HCT116 (cell line): Measurements from ENCODE around the gene ARHGAP36. TPM values are rescaled to one million over a fixed set of nuclear protein-coding genes. Genes with fewer than 3 reads are reported as not detected.

ENCODE experiments used
- ATAC-seq: fragments of 200-7000 bp; cut with Tn5 transposase; 2 replicates; pipeline ENCODE4 v1.9.1; 2020; ENCODE audit warnings: mild to moderate bottlenecking, moderate library complexity
- BruUV-seq: library from RNA; stranded (reverse); fragments of 400-500 nt; replicated peaks from 2 replicates; lab custom pipeline; 2021; lab: Mats Ljungman, UMichigan
- CTCF ChIA-PET: fragments of 300-600 bp; sonication (Branson Sonifier 250); formaldehyde crosslinking; loops from one replicate; lab custom pipeline; 2021; ENCODE audit warnings: antibody characterized with exemption; lab: Charles Lee
- POLR2A ChIA-PET: fragments of 300-600, 350-600 bp; sonication (Branson Sonifier 250); formaldehyde crosslinking; loops from one replicate; lab custom pipeline; 2021; ENCODE audit warnings: antibody characterized with exemption; lab: Charles Lee
- RAD21 ChIA-PET, 2 experiments: fragments of 300-600 bp; sonication (Branson Sonifier 250); formaldehyde crosslinking; loops; one replicate each; lab custom pipeline; 2023; ENCODE audit warnings: low total read pairs in 2 of 2; ENCODE audit not compliant: uncharacterized antibody in 2 of 2, unreplicated experiment in 2 of 2, low non-redundant PET in 1 of 2; lab: Charles Lee
- DNase-seq: peaks from one replicate; pipeline ENCODE4 v3.0.0-alpha.2; 2010; ENCODE audit warnings: low read depth, low spot score
- H2AFZ ChIP-seq: fragments of 200-600 bp; shearing (Covaris generic), sonication (generic); 2 replicates; pipeline ENCODE4 v1.6.1; 2017; ENCODE audit warnings: low read depth, mixed run types, mixed read lengths, antibody characterized with exemption, low read length; ENCODE audit not compliant: poor library complexity, severe bottlenecking
- H3K27ac ChIP-seq: 2 replicates; pipeline ENCODE4 v1.5.1; 2012; ENCODE audit warnings: low read depth, low read length
- H3K27me3 ChIP-seq: fragments of 200-600 bp; sonication (generic); 2 replicates; pipeline ENCODE4 v1.6.1; 2016; ENCODE audit warnings: mixed run types, low read length, mixed read lengths; ENCODE audit not compliant: insufficient read depth
- H3K36me3 ChIP-seq, 2 experiments: fragments of 200-500 bp in 1 of 2; fragments of 200-600 bp in 1 of 2; sonication (Bioruptor generic) in 1 of 2; sonication (generic) in 1 of 2; 2 replicates each; pipeline versions ENCODE4 v1.5.1 to v1.6.1; 2014 to 2016; ENCODE audit warnings: low read length in 2 of 2, inconsistent platforms in 1 of 2, mixed read lengths in 1 of 2, mixed run types in 1 of 2; ENCODE audit not compliant: insufficient read depth in 2 of 2, control insufficient read depth in 1 of 2
- H3K4me1 ChIP-seq, 2 experiments: fragments of 200-600 bp in 1 of 2; sonication (generic) in 1 of 2; 2 replicates each; pipeline versions ENCODE4 v1.5.1 to v1.6.1; 2012 to 2017; ENCODE audit warnings: low read length in 2 of 2, inconsistent platforms in 1 of 2, mild to moderate bottlenecking in 1 of 2, mixed read lengths in 1 of 2, mixed run types in 1 of 2, moderate library complexity in 1 of 2; ENCODE audit not compliant: insufficient read depth in 2 of 2, control insufficient read depth in 1 of 2
- H3K4me2 ChIP-seq: fragments of 200-600 bp; sonication (generic); 2 replicates; pipeline ENCODE4 v1.6.1; 2017; ENCODE audit warnings: mixed run types, low read length, mixed read lengths
- H3K4me3 ChIP-seq, 2 experiments: fragments of 200-600 bp in 1 of 2; sonication (generic) in 1 of 2; replicated peaks in 1 of 2; 2 replicates each; pipeline ENCODE4 v1.5.1; 2011 to 2016; ENCODE audit warnings: low read length in 2 of 2, control low read depth in 1 of 2, low read depth in 1 of 2, mild to moderate bottlenecking in 1 of 2, mixed read lengths in 1 of 2, mixed run types in 1 of 2
- H3K79me2 ChIP-seq: fragments of 200-600 bp; sonication (generic); 2 replicates; pipeline ENCODE4 v1.6.1; 2017; ENCODE audit warnings: mild to moderate bottlenecking, mixed run types, low read length, moderate library complexity, mixed read lengths; ENCODE audit not compliant: insufficient read depth
- H3K9ac ChIP-seq: fragments of 200-600 bp; sonication (generic); 2 replicates; pipeline ENCODE4 v1.6.1; 2016; ENCODE audit warnings: low read length, mixed read lengths
- H3K9me2 ChIP-seq: fragments of 200-600 bp; sonication (generic), shearing (Covaris generic); 2 replicates; pipeline ENCODE4 v1.6.1; 2017; ENCODE audit warnings: mixed run types, mild to moderate bottlenecking, moderate library complexity; ENCODE audit not compliant: insufficient read depth
- H3K9me3 ChIP-seq, 2 experiments: fragments of 200-500 bp in 1 of 2; fragments of 200-600 bp in 1 of 2; sonication (Bioruptor generic) in 1 of 2; sonication (generic) in 1 of 2; 2 replicates each; pipeline ENCODE4 v1.6.1; 2014 to 2017; ENCODE audit warnings: low read length in 2 of 2, mixed read lengths in 2 of 2, inconsistent platforms in 1 of 2, low read depth in 1 of 2, mild to moderate bottlenecking in 1 of 2, mixed run types in 1 of 2, moderate library complexity in 1 of 2; ENCODE audit not compliant: control insufficient read depth in 1 of 2, insufficient read depth in 1 of 2
- H4K20me1 ChIP-seq: fragments of 200-600 bp; sonication (generic), shearing (Covaris generic); 2 replicates; pipeline ENCODE4 v1.6.1; 2017; ENCODE audit warnings: mixed run types, mild to moderate bottlenecking, moderate library complexity; ENCODE audit not compliant: insufficient read depth
- ATF3 ChIP-seq: IDR thresholded peaks from 2 replicates; pipeline ENCODE4 v1.6.1; 2012
- CBX3 ChIP-seq: IDR thresholded peaks from 2 replicates; pipeline ENCODE4 v1.6.1; 2012; ENCODE audit warnings: low read depth
- CEBPB ChIP-seq: IDR thresholded peaks from 2 replicates; pipeline ENCODE4 v1.6.1; 2012; ENCODE audit warnings: low read depth
- EGR1 ChIP-seq: IDR thresholded peaks from 2 replicates; pipeline ENCODE4 v1.6.1; 2012; ENCODE audit warnings: low read depth
- EZH2 ChIP-seq: fragments of 200-600 bp; sonication (generic); IDR thresholded peaks from 2 replicates; pipeline ENCODE4 v1.6.1; 2017; ENCODE audit warnings: antibody characterized with exemption, mixed run types
- MAX ChIP-seq: IDR thresholded peaks from 2 replicates; pipeline ENCODE4 v1.6.1; 2012
- RAD21 ChIP-seq: IDR thresholded peaks from 2 replicates; pipeline ENCODE4 v1.6.1; 2012; ENCODE audit warnings: low read depth, mild to moderate bottlenecking
- SIN3A ChIP-seq: IDR thresholded peaks from 2 replicates; pipeline ENCODE4 v1.6.1; 2012; ENCODE audit warnings: low read depth
- SRF ChIP-seq: IDR thresholded peaks from 2 replicates; pipeline ENCODE4 v1.6.1; 2012; ENCODE audit warnings: low read depth
- intact Hi-C: fragments of 100-400 bp; cut with micrococcal nuclease; formaldehyde crosslinking; loops from 2 replicates; pipeline ENCODE4 v1.10.0; 2022
- total RNA-seq: library from RNA; stranded (reverse); gene quantifications from one replicate; pipeline ENCODE4 v1.2.1, GENCODE V29; 2021; ENCODE audit not compliant: unreplicated experiment
- TF ChIP-seq, protein P1 (sequence below), 3 experiments: fragments of 200-600 bp in 1 of 3; sonication (generic) in 1 of 3; IDR thresholded peaks in 2 of 3; conservative IDR thresholded peaks in 1 of 3; 2 replicates each; pipeline ENCODE4 v1.5.1; 2012 to 2017; ENCODE audit warnings: low read depth in 2 of 3, low read length in 2 of 3, antibody characterized with exemption in 1 of 3, borderline replicate concordance in 1 of 3, control low read depth in 1 of 3, mild to moderate bottlenecking in 1 of 3, mixed read lengths in 1 of 3, mixed run types in 1 of 3, moderate library complexity in 1 of 3; ENCODE audit not compliant: insufficient read depth in 1 of 3
- TF ChIP-seq, protein P2 (sequence below): IDR thresholded peaks from 2 replicates; pipeline ENCODE4 v1.6.1; 2011; ENCODE audit warnings: mild to moderate bottlenecking, low read length, moderate library complexity; ENCODE audit not compliant: insufficient replicate concordance; ENCODE audit errors: extremely low read depth

ARHGAP36 gene
- total RNA-seq, 1 experiment from 2014 or later: not detected

DNA sequence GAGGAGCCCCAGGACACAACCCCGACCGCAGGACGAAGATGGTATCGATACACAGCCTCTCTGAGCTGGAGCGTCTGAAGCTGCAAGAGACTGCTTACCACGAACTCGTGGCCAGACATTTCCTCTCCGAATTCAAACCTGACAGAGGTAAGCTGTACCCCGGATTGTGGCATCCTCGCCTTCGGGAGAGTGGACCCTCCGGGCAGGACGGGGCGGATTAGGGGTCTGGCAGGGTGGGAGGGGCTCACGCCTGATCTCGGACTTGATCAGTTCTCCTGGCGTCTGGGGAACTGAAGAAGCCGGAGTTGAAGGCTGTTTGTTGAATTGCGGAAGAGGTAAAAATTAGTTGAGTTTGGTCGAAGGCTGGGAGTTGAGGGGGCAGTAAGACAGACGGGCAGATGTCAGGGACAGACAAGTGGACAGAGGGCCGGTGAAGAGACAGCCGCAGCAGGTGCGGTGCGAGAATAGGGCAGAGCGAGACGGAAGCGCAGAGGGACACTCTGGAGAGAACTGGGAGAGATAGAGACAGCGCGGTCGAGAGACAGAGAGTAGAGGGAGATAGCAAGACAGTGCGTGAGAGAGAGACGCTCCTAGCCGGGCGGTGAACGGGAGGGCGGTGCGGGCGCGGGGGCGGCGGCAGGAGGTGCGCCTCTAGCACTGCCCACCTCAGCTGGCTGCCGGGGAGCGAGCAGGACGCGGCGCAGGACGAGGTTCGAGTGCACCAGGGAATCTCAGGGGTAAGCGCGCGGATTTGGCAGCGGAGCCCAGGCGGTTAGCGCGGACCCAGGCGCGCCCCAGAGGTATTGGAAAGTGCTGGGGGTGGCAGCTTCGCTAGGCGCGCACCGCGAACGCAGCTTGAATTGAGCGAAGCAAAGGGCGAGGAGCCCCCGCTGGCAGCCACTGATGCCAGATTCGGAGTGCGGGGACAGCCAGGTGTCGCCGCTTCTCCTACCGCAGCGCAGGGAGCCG lies 23.9 kb downstream of the ARHGAP36 start:
- ChIA-PET RAD21 (no interaction called here), CTCF (no interaction called here), POLR2A (no interaction called here)
- H3K36me3 ChIP-seq: no peaks in the 10 kb centered on the region
- DNase-seq (no peak), ATAC-seq (no peak)
- no peaks in the 10 kb centered on the region for H3K4me1 ChIP-seq
- H3K4me2 ChIP-seq: no peak overlapping the region
- no TSS peak for BruUV-seq
- H2AFZ ChIP-seq: no peak overlapping the region
- no peaks in the 10 kb centered on the region for H3K79me2 ChIP-seq
- H3K9ac ChIP-seq: no peak overlapping the region
- intact Hi-C loops: no loop called here
- H3K27ac ChIP-seq: no peak overlapping the region
- H3K27me3 ChIP-seq: peaks cover 21% of the 10 kb centered on the region; the same call in 1 of the 2 replicates
- no peak overlapping the region for H3K4me3 ChIP-seq
- TF ChIP-seq MAX: no peak
- TF ChIP-seq EZH2: no peak
- TF ChIP-seq CBX3: no peak
- TF ChIP-seq RAD21: no peak
- TF ChIP-seq, protein P1, sequence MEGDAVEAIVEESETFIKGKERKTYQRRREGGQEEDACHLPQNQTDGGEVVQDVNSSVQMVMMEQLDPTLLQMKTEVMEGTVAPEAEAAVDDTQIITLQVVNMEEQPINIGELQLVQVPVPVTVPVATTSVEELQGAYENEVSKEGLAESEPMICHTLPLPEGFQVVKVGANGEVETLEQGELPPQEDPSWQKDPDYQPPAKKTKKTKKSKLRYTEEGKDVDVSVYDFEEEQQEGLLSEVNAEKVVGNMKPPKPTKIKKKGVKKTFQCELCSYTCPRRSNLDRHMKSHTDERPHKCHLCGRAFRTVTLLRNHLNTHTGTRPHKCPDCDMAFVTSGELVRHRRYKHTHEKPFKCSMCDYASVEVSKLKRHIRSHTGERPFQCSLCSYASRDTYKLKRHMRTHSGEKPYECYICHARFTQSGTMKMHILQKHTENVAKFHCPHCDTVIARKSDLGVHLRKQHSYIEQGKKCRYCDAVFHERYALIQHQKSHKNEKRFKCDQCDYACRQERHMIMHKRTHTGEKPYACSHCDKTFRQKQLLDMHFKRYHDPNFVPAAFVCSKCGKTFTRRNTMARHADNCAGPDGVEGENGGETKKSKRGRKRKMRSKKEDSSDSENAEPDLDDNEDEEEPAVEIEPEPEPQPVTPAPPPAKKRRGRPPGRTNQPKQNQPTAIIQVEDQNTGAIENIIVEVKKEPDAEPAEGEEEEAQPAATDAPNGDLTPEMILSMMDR (IDR thresholded peaks at IDR 0.05 in 2 of 3, conservative IDR thresholded peaks at IDR 0.05 in 1 of 3; ENCODE audit: borderline replicate concordance in 1 of 3, insufficient read depth in 1 of 3, low read depth in 2 of 3, low read length in 2 of 3): no peak
- TF ChIP-seq EGR1: no peak
- TF ChIP-seq ATF3: no peak
- TF ChIP-seq CEBPB: no peak
- TF ChIP-seq, protein P2, sequence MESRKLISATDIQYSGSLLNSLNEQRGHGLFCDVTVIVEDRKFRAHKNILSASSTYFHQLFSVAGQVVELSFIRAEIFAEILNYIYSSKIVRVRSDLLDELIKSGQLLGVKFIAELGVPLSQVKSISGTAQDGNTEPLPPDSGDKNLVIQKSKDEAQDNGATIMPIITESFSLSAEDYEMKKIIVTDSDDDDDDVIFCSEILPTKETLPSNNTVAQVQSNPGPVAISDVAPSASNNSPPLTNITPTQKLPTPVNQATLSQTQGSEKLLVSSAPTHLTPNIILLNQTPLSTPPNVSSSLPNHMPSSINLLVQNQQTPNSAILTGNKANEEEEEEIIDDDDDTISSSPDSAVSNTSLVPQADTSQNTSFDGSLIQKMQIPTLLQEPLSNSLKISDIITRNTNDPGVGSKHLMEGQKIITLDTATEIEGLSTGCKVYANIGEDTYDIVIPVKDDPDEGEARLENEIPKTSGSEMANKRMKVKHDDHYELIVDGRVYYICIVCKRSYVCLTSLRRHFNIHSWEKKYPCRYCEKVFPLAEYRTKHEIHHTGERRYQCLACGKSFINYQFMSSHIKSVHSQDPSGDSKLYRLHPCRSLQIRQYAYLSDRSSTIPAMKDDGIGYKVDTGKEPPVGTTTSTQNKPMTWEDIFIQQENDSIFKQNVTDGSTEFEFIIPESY: no peak
- TF ChIP-seq SRF: no peak
- TF ChIP-seq SIN3A: no peak
- no peaks in the 10 kb centered on the region for H3K9me2 ChIP-seq
- no peaks in the 10 kb centered on the region for H3K9me3 ChIP-seq
- H4K20me1 ChIP-seq: no peaks in the 10 kb centered on the region
